ENCODE measurements around the gene TMPRSS6. TPM values are rescaled to one million over a fixed set of nuclear protein-coding genes. Genes with fewer than 3 reads are reported as not detected.

Gene TMPRSS6
- total RNA-seq, 1 experiment from 2014 or later = 0.04 TPM

DNA sequence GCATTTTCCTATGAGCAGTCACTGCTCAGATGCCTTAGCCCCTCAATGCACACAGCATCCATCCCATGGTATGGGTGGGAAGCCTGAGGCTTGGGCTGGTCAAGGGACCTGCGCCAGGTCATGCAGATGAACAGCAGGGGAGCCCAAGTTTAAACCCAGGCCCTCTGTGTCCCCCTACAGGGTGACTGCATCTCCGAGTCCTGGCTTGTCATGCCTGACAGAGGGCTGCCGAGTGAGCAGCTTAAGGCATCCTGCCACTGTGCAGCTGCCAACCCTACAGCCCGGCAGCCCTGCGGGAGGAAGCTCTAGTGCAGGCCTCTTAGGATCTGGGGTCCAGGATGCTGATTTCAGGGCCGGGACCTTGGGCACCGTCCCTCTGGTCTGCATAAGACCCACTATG is 30.2 kb upstream of the TMPRSS6 start:
- intact Hi-C loops (cut with micrococcal nuclease) = no loop called here
- H3F3A ChIP-seq (ENCODE audit: low read length, unreplicated experiment) = no peaks in the 10 kb centered on the region
- no peaks in the 10 kb centered on the region for H3K9me3 ChIP-seq (ENCODE audit: low read length)
- H3K4me2 ChIP-seq (ENCODE audit: low read length) = no peak overlapping the region
- H3K4me1 ChIP-seq (ENCODE audit: insufficient read depth, low read length) = no peaks in the 10 kb centered on the region
- TF ChIP-seq CTCF (conservative IDR thresholded peaks at IDR 0.05; ENCODE audit: low read depth, low read length) = no peak
- TF ChIP-seq EZH2phosphoT487 (IDR thresholded peaks at IDR 0.05; ENCODE audit: borderline replicate concordance, low read length) = no peak
- no peak for TF ChIP-seq EZH2 (IDR thresholded peaks at IDR 0.05; ENCODE audit: low read length, unreplicated experiment)
- ChIA-PET CTCF (no interaction called here), POLR2A (ENCODE audit: unreplicated experiment) (no interaction called here)
- no peak overlapping the region for H3K9ac ChIP-seq (ENCODE audit: low read length)
- ATAC-seq (no peak), DNase-seq (no peak)
- no peaks in the 10 kb centered on the region for H3K27me3 ChIP-seq (ENCODE audit: low read length)
- H3K36me3 ChIP-seq (ENCODE audit: low read depth, low read length) = no peaks in the 10 kb centered on the region
- no peak overlapping the region for H3K4me3 ChIP-seq (ENCODE audit: low read length)
- H3K9me2 ChIP-seq (replicated peaks; ENCODE audit: low read length) = no peaks in the 10 kb centered on the region
- no peaks in the 10 kb centered on the region for H3K79me2 ChIP-seq (ENCODE audit: low read length)
- H3K27ac ChIP-seq (ENCODE audit: low read length) = no peak overlapping the region
- BruUV-seq (replicated peaks) = no TSS peak
- H2AFZ ChIP-seq (ENCODE audit: low read length) = no peak overlapping the region
- no peaks in the 10 kb centered on the region for H4K20me1 ChIP-seq (ENCODE audit: low read length)

GRCh38 chr22:37138849-37139561 is 29.5 kb upstream of the TMPRSS6 start:
- DNase-seq (no peak), ATAC-seq (no peak)
- no peaks in the 10 kb centered on the region for H3K27me3 ChIP-seq (ENCODE audit: low read length)
- CTCF ChIA-PET = no interaction called here
- no peaks in the 10 kb centered on the region for H3K9me2 ChIP-seq (replicated peaks; ENCODE audit: low read length)
- TF ChIP-seq EZH2phosphoT487 (IDR thresholded peaks at IDR 0.05; ENCODE audit: borderline replicate concordance, low read length) (no peak), EZH2 (IDR thresholded peaks at IDR 0.05; ENCODE audit: low read length, unreplicated experiment) (no peak), CTCF (conservative IDR thresholded peaks at IDR 0.05; ENCODE audit: low read depth, low read length) (no peak)
- H2AFZ ChIP-seq (ENCODE audit: low read length) = no peak overlapping the region
- H3K9me3 ChIP-seq (ENCODE audit: low read length) = no peaks in the 10 kb centered on the region
- H3F3A ChIP-seq (ENCODE audit: low read length, unreplicated experiment) = no peaks in the 10 kb centered on the region
- H3K27ac ChIP-seq (ENCODE audit: low read length) = no peak overlapping the region
- H3K4me2 ChIP-seq (ENCODE audit: low read length) = no peak overlapping the region
- H3K9ac ChIP-seq (ENCODE audit: low read length) = no peak overlapping the region
- intact Hi-C loops (cut with micrococcal nuclease) = no loop called here
- H3K79me2 ChIP-seq (ENCODE audit: low read length) = no peaks in the 10 kb centered on the region
- POLR2A ChIA-PET (ENCODE audit: unreplicated experiment) = no interaction called here
- no peaks in the 10 kb centered on the region for H3K4me1 ChIP-seq (ENCODE audit: insufficient read depth, low read length)
- no peak overlapping the region for H3K4me3 ChIP-seq (ENCODE audit: low read length)
- H3K36me3 ChIP-seq (ENCODE audit: low read depth, low read length) = no peaks in the 10 kb centered on the region
- no TSS peak for BruUV-seq (replicated peaks)
- H4K20me1 ChIP-seq (ENCODE audit: low read length) = no peaks in the 10 kb centered on the region

DNA sequence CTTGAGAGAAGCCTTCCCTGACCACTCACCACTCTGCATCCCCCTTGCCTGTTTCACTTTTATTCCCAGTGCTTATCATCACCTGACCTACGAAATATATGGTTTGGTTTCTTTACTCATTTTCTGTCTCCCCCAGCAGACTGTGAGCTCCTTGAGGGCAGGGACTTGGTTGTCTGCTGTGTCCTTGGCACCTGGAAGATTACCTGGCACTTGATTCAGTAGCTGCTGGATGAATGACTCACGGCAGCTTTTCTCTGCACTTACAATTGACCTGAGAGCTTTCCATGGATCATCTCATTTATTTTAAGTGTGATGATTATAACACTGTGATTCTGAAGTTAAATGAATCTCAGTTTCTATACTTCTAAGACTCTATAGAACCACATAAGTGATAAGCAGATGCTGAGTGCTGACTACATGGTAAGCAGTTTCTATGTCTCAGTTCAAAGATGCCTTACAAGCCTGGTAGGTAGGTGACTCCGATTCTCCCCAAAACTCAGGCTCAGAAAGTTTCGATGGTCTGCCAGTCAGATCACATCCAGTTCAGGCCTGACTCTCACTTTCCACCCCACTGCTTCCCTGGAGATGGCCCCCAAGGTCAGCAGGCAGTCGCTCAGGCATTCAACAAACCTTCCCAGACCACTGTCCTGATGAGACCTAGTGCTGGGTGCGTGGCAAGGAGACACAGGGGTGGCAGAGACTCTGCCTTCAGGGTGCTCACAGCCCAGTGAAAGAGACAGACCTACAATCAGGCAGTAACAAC is 28.6 kb upstream of the TMPRSS6 start:
- Histone ChIP-seq H3F3A (ENCODE audit: low read length, unreplicated experiment) (no peaks in the 10 kb centered on the region), H3K4me3 (ENCODE audit: low read length) (no peak overlapping the region), H3K27ac (ENCODE audit: low read length) (no peak overlapping the region), H3K9me2 (replicated peaks; ENCODE audit: low read length) (no peaks in the 10 kb centered on the region), H3K9me3 (ENCODE audit: low read length) (no peaks in the 10 kb centered on the region), H3K79me2 (ENCODE audit: low read length) (no peaks in the 10 kb centered on the region), H3K4me2 (ENCODE audit: low read length) (no peak overlapping the region), H3K9ac (ENCODE audit: low read length) (no peak overlapping the region), H3K4me1 (ENCODE audit: insufficient read depth, low read length) (no peaks in the 10 kb centered on the region), H2AFZ (ENCODE audit: low read length) (no peak overlapping the region), H3K27me3 (ENCODE audit: low read length) (no peaks in the 10 kb centered on the region), H4K20me1 (ENCODE audit: low read length) (no peaks in the 10 kb centered on the region), H3K36me3 (ENCODE audit: low read depth, low read length) (no peaks in the 10 kb centered on the region)
- no TSS peak for BruUV-seq (replicated peaks)
- ATAC-seq (no peak), DNase-seq (no peak)
- TF ChIP-seq CTCF (conservative IDR thresholded peaks at IDR 0.05; ENCODE audit: low read depth, low read length) (no peak), EZH2 (IDR thresholded peaks at IDR 0.05; ENCODE audit: low read length, unreplicated experiment) (no peak), EZH2phosphoT487 (IDR thresholded peaks at IDR 0.05; ENCODE audit: borderline replicate concordance, low read length) (no peak)
- intact Hi-C loops (cut with micrococcal nuclease) = no loop called here
- CTCF ChIA-PET = no interaction called here
- POLR2A ChIA-PET (ENCODE audit: unreplicated experiment) = no interaction called here
